Stimulated activated naive CD8-positive, alpha-beta T cell treated with anti-CD3 and anti-CD28 coated beads, Interleukin-15, amount 100 ng/mL, for 72 hours (primary cell): ENCODE measurements around the gene NOS3.

Source experiments
- ATAC-seq: fragments of 150-1000 bp; cut with Tn5 transposase; 2 replicates; pipeline ENCODE4 v1.10.0; 2021; ENCODE audit warnings: mild to moderate bottlenecking, moderate library complexity
- DNase-seq, 2 donors: peaks; one replicate each; pipeline ENCODE4 v3.0.0; 2021 to 2022
- H3K27ac Mint-ChIP-seq, 2 donors: one replicate each; pipeline ENCODE4 v1.8.0; 2022; ENCODE audit warnings: mild to moderate bottlenecking in 2 of 2, mixed read lengths in 2 of 2, moderate library complexity in 2 of 2
- H3K27me3 Mint-ChIP-seq: one replicate; pipeline ENCODE4 v1.8.0; 2022; ENCODE audit warnings: mixed read lengths
- H3K4me1 Mint-ChIP-seq: one replicate; pipeline ENCODE4 v1.8.0; 2022; ENCODE audit warnings: mild to moderate bottlenecking, mixed read lengths
- H3K4me3 Mint-ChIP-seq, 2 donors: one replicate each; pipeline ENCODE4 v1.8.0; 2022; ENCODE audit warnings: mild to moderate bottlenecking in 2 of 2, mixed read lengths in 2 of 2, moderate library complexity in 1 of 2
- H3K9me3 Mint-ChIP-seq, 2 donors: one replicate each; pipeline ENCODE4 v1.8.0; 2022; ENCODE audit warnings: mixed read lengths in 2 of 2

The NOS3 gene

GRCh38 chr7:150958597-150958996 lies 32.2 kb upstream of the NOS3 start:
- Mint-ChIP-seq H3K27me3 (peaks cover 80% of the 10 kb centered on the region), H3K4me1 (peaks cover 34% of the 10 kb centered on the region), H3K27ac (no peak overlapping the region), H3K9me3 (no peaks in the 10 kb centered on the region), H3K4me3 (no peak overlapping the region)
- DNase-seq (no peak), ATAC-seq (no peak)

- Mint-ChIP-seq H3K9me3 (no peaks in the 10 kb centered on the region), H3K4me3 (no peak overlapping the region), H3K27ac (no peak overlapping the region), H3K27me3 (peaks cover 80% of the 10 kb centered on the region), H3K4me1 (peaks cover 34% of the 10 kb centered on the region)
- ATAC-seq (no peak), DNase-seq (no peak)
Measured at GRCh38 chr7:150959081-150959480, 31.7 kb upstream of the NOS3 start.

GRCh38 chr7:150959739-150960734 lies 30.8 kb upstream of the NOS3 start:
- H3K27me3 Mint-ChIP-seq, result peaks cover 71% of the 10 kb centered on the region
- ATAC-seq (peak; percentile 23), DNase-seq (no peak)

GRCh38 chr7:150961510-150962289 lies 29.1 kb upstream of the NOS3 start:
- H3K27ac Mint-ChIP-seq, result no peak overlapping the region
- peaks cover 56% of the 10 kb centered on the region for H3K27me3 Mint-ChIP-seq
- no peak for DNase-seq
- H3K4me3 Mint-ChIP-seq, result no peak overlapping the region
- peaks cover 36% of the 10 kb centered on the region for H3K4me1 Mint-ChIP-seq
- no peak for ATAC-seq
- no peaks in the 10 kb centered on the region for H3K9me3 Mint-ChIP-seq

More at GRCh38 chr7:150959739-150960734, 30.8 kb upstream of the NOS3 start:
- Mint-ChIP-seq H3K4me1 (peaks cover 42% of the 10 kb centered on the region), H3K4me3 (no peak overlapping the region), H3K9me3 (no peaks in the 10 kb centered on the region), H3K27ac (no peak overlapping the region)

- H3K4me3 Mint-ChIP-seq, result no peak overlapping the region
- DNase-seq (no peak), ATAC-seq (no peak)
- no peak overlapping the region for H3K27ac Mint-ChIP-seq
- H3K4me1 Mint-ChIP-seq, result peaks cover 34% of the 10 kb centered on the region
- no peaks in the 10 kb centered on the region for H3K9me3 Mint-ChIP-seq
- H3K27me3 Mint-ChIP-seq, result peaks cover 51% of the 10 kb centered on the region
Measured at GRCh38 chr7:150962290-150962552, 28.6 kb upstream of the NOS3 start.

GRCh38 chr7:150962553-150963399 lies 28.0 kb upstream of the NOS3 start:
- peak; percentile 90 for ATAC-seq
- DNase-seq, result peak; percentile 60 to 63
- Mint-ChIP-seq H3K27me3 (peaks cover 45% of the 10 kb centered on the region), H3K27ac (no peak overlapping the region), H3K4me1 (peaks cover 29% of the 10 kb centered on the region), H3K4me3 (no peak overlapping the region), H3K9me3 (no peaks in the 10 kb centered on the region)

GRCh38 chr7:150963707-150964559 lies 26.9 kb upstream of the NOS3 start:
- Mint-ChIP-seq H3K9me3 (no peaks in the 10 kb centered on the region), H3K27me3 (peaks cover 38% of the 10 kb centered on the region), H3K27ac (no peak overlapping the region), H3K4me1 (peaks cover 28% of the 10 kb centered on the region), H3K4me3 (no peak overlapping the region)
- no peak for ATAC-seq
- DNase-seq, result no peak

- Mint-ChIP-seq H3K4me3 (no peak overlapping the region), H3K27me3 (peaks cover 30% of the 10 kb centered on the region), H3K27ac (no peak overlapping the region), H3K4me1 (peaks cover 27% of the 10 kb centered on the region), H3K9me3 (no peaks in the 10 kb centered on the region)
- ATAC-seq (no peak), DNase-seq (no peak)
Measured at GRCh38 chr7:150964593-150965111, 26.2 kb upstream of the NOS3 start.

GRCh38 chr7:150965273-150965830 lies 25.5 kb upstream of the NOS3 start:
- Mint-ChIP-seq H3K4me1 (peaks cover 26% of the 10 kb centered on the region), H3K27me3 (peaks cover 25% of the 10 kb centered on the region), H3K9me3 (no peaks in the 10 kb centered on the region), H3K4me3 (no peak overlapping the region), H3K27ac (no peak overlapping the region)
- DNase-seq (no peak), ATAC-seq (no peak)

- peaks cover 26% of the 10 kb centered on the region for H3K4me1 Mint-ChIP-seq
- H3K4me3 Mint-ChIP-seq, result no peak overlapping the region
- no peaks in the 10 kb centered on the region for H3K9me3 Mint-ChIP-seq
- H3K27ac Mint-ChIP-seq, result no peak overlapping the region
- ATAC-seq (no peak), DNase-seq (no peak)
- peaks cover 23% of the 10 kb centered on the region for H3K27me3 Mint-ChIP-seq
Measured at GRCh38 chr7:150966002-150966401, 24.8 kb upstream of the NOS3 start.

- H3K27ac Mint-ChIP-seq, result no peak overlapping the region
- no peak for DNase-seq
- peaks cover 9% of the 10 kb centered on the region for H3K27me3 Mint-ChIP-seq
- no peaks in the 10 kb centered on the region for H3K9me3 Mint-ChIP-seq
- peaks cover 24% of the 10 kb centered on the region for H3K4me1 Mint-ChIP-seq
- ATAC-seq, result no peak
- no peak overlapping the region for H3K4me3 Mint-ChIP-seq
Measured at GRCh38 chr7:150967349-150967748, 23.5 kb upstream of the NOS3 start.

- ATAC-seq, result no peak
- Mint-ChIP-seq H3K27ac (no peak overlapping the region), H3K27me3 (peaks cover under 1% of the 10 kb centered on the region), H3K4me1 (peaks cover 15% of the 10 kb centered on the region), H3K4me3 (no peak overlapping the region), H3K9me3 (no peaks in the 10 kb centered on the region)
- DNase-seq, result no peak
Measured at GRCh38 chr7:150968056-150968733, 22.6 kb upstream of the NOS3 start.

GRCh38 chr7:150968734-150969372 lies 22.0 kb upstream of the NOS3 start:
- DNase-seq, result no peak
- Mint-ChIP-seq H3K4me3 (no peak overlapping the region), H3K9me3 (no peaks in the 10 kb centered on the region), H3K27me3 (no peaks in the 10 kb centered on the region), H3K4me1 (peaks cover 18% of the 10 kb centered on the region), H3K27ac (no peak overlapping the region)
- ATAC-seq, result no peak
